Keratinocyte (primary cell): ENCODE data around the gene ADGRD1. TPM values are rescaled to one million over a fixed set of nuclear protein-coding genes. Genes with fewer than 3 reads are reported as not detected.

Experiments
- DNase-seq: peaks from one replicate; pipeline ENCODE4 v3.0.0-alpha.2; 2011; ENCODE audit warnings: low read depth, missing footprints, low spot score
- FAIRE-seq: peaks from 2 replicates; lab custom pipeline; 2011; peaks lifted over from hg19 to GRCh38; lab: Jason Lieb, UNC
- H2AFZ ChIP-seq: 2 replicates; pipeline ENCODE4 v1.6.0; 2012; ENCODE audit warnings: low read length, control low read depth, inconsistent platforms; ENCODE audit not compliant: control insufficient read depth
- H3K27ac ChIP-seq: 2 replicates; pipeline ENCODE4 v1.5.1; 2011; ENCODE audit warnings: low read length; ENCODE audit not compliant: control insufficient read depth, insufficient read depth
- H3K27me3 ChIP-seq: 3 replicates; pipeline ENCODE4 v1.6.0; 2011; ENCODE audit warnings: low read length; ENCODE audit not compliant: control insufficient read depth, insufficient read depth; ENCODE audit errors: extremely low read depth
- H3K36me3 ChIP-seq, 2 experiments: 2 replicates in 1 of 2; 3 replicates in 1 of 2; pipeline ENCODE4 v1.5.1; 2011; ENCODE audit warnings: low read length in 2 of 2, mild to moderate bottlenecking in 1 of 2; ENCODE audit not compliant: control insufficient read depth in 2 of 2, insufficient read depth in 2 of 2; ENCODE audit errors: extremely low read depth in 1 of 2
- H3K4me1 ChIP-seq: 3 replicates; pipeline ENCODE4 v1.5.1; 2011; ENCODE audit warnings: low read length; ENCODE audit not compliant: control insufficient read depth, insufficient read depth; ENCODE audit errors: extremely low read depth
- H3K4me2 ChIP-seq: 3 replicates; pipeline ENCODE4 v1.6.0; 2011; ENCODE audit warnings: low read depth, low read length; ENCODE audit not compliant: control insufficient read depth, insufficient read depth; ENCODE audit errors: extremely low read depth
- H3K4me3 ChIP-seq, 3 experiments: fragments of 200-600 bp in 1 of 3; sonication (generic) in 1 of 3; 2 replicates in 2 of 3; 3 replicates in 1 of 3; pipeline ENCODE4 v1.5.1; 2011 to 2016; ENCODE audit warnings: low read length in 3 of 3, mild to moderate bottlenecking in 3 of 3, control low read depth in 2 of 3, inconsistent platforms in 1 of 3, low read depth in 1 of 3, mixed read lengths in 1 of 3, mixed run types in 1 of 3, moderate library complexity in 1 of 3; ENCODE audit not compliant: control insufficient read depth in 2 of 3, insufficient read depth in 2 of 3; ENCODE audit errors: extremely low read depth in 1 of 3
- H3K79me2 ChIP-seq: 2 replicates; pipeline ENCODE4 v1.6.0; 2012; ENCODE audit warnings: low read length; ENCODE audit not compliant: control insufficient read depth, insufficient read depth
- H3K9ac ChIP-seq: 3 replicates; pipeline ENCODE4 v1.6.0; 2011; ENCODE audit warnings: low read length; ENCODE audit not compliant: control insufficient read depth, insufficient read depth; ENCODE audit errors: extremely low read depth
- H3K9me1 ChIP-seq: 3 replicates; pipeline ENCODE4 v1.6.0; 2011; ENCODE audit warnings: low read length; ENCODE audit not compliant: control insufficient read depth, insufficient read depth; ENCODE audit errors: extremely low read depth
- H3K9me3 ChIP-seq: 2 replicates; pipeline ENCODE4 v1.5.1; 2012; ENCODE audit warnings: low read depth, low read length; ENCODE audit not compliant: control insufficient read depth
- H4K20me1 ChIP-seq: 3 replicates; pipeline ENCODE4 v1.6.0; 2011; ENCODE audit warnings: low read length; ENCODE audit not compliant: control insufficient read depth, insufficient read depth; ENCODE audit errors: extremely low read depth
- EZH2 ChIP-seq: IDR thresholded peaks from one replicate; pipeline ENCODE4 v1.6.1; 2012; ENCODE audit warnings: inconsistent platforms, mild to moderate bottlenecking, low read length, moderate library complexity
- dilution Hi-C: fragments of 300-500 bp; cut with MboI; formaldehyde crosslinking; loops from one replicate; pipeline ENCODE4 v1.7.0; 2020; ENCODE audit warnings: low sequenced_read_pairs; ENCODE audit not compliant: extremely low pct_ligation_motif_present
- polyA plus RNA-seq, 5 experiments: library from polyadenylated mRNA; depleted of rRNA in 3 of 5; stranded (reverse) in 3 of 5; stranded (forward) in 1 of 5; unstranded in 1 of 5; fragments of >200 nt; gene quantifications; 1 replicate in 1 of 5; 2 replicates in 3 of 5; 3 replicates in 1 of 5; pipeline versions ENCODE4 v1.2.1 to v1.2.3, GENCODE V29; 2011 to 2012; ENCODE audit warnings: missing spikeins in 2 of 5, low read depth in 1 of 5, low replicate concordance in 1 of 5
- TF ChIP-seq, protein P1 (sequence below), 3 experiments: IDR thresholded peaks in 1 of 3; conservative IDR thresholded peaks in 1 of 3; optimal IDR thresholded peaks in 1 of 3; 2 replicates in 2 of 3; 3 replicates in 1 of 3; pipeline versions ENCODE3 to v1.5.1; 2011; ENCODE audit warnings: low read length in 3 of 3, mild to moderate bottlenecking in 3 of 3, moderate library complexity in 2 of 3, control low read depth in 1 of 3, inconsistent platforms in 1 of 3; ENCODE audit not compliant: insufficient read depth in 2 of 3; ENCODE audit errors: extremely low read depth in 1 of 3

Gene ADGRD1
- polyA plus RNA-seq, 1 donor (not counting 4 experiments of a cell fraction or from before 2014, with no cell fraction given): not detected

DNA sequence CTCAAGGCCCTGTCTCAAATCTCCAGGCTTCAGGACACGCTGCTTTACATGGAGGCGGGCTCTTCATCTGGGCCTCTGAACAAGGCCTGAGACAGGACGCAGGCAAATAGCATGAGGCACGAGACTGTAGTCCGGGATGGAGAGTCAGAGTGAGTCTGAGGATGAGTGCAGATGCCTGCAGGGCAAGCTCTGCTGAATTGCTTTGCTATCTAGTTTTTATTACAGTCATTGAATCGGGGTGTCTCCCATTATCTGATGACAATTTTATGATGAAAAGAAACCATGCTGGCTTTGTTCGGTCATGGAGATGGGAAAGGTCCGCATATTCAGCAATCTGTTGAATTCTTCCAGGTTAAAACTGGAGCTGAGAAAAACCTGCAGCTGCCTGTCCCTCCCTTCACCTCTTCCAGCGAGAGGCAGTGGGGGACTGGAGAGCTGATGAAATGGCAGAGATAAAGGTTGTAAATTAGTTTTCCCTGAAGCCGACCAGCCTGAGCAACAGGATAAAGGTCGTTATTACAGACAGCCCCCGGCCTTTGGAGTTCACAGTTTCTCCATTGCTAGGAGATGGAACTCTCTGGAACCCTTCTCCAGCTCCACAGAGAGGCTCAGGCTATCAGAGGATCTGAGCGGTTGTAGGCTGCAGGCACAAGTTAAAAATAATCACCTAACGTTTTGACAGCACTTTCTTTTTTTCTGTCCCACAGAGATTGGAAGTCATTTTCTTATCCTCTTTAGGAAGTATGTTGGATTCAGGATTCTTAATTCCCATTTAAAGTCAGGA lies 1.3 kb upstream of the ADGRD1 start:
- DNase-seq (no peak), FAIRE-seq (no peak)
- dilution Hi-C loops: no loop called here
- TF ChIP-seq, protein P1, sequence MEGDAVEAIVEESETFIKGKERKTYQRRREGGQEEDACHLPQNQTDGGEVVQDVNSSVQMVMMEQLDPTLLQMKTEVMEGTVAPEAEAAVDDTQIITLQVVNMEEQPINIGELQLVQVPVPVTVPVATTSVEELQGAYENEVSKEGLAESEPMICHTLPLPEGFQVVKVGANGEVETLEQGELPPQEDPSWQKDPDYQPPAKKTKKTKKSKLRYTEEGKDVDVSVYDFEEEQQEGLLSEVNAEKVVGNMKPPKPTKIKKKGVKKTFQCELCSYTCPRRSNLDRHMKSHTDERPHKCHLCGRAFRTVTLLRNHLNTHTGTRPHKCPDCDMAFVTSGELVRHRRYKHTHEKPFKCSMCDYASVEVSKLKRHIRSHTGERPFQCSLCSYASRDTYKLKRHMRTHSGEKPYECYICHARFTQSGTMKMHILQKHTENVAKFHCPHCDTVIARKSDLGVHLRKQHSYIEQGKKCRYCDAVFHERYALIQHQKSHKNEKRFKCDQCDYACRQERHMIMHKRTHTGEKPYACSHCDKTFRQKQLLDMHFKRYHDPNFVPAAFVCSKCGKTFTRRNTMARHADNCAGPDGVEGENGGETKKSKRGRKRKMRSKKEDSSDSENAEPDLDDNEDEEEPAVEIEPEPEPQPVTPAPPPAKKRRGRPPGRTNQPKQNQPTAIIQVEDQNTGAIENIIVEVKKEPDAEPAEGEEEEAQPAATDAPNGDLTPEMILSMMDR (optimal IDR thresholded peaks at IDR 0.05 in 1 of 3, IDR thresholded peaks at IDR 0.05 in 1 of 3, conservative IDR thresholded peaks at IDR 0.05 in 1 of 3; ENCODE audit: extremely low read depth in 1 of 3, insufficient read depth in 2 of 3, low read length in 3 of 3): no peak
- TF ChIP-seq EZH2: no peak
- Histone ChIP-seq H3K27me3 (peaks cover 11% of the 10 kb centered on the region), H3K4me3 (no peak overlapping the region), H3K4me1 (no peaks in the 10 kb centered on the region), H3K79me2 (no peaks in the 10 kb centered on the region), H2AFZ (no peak overlapping the region), H4K20me1 (no peaks in the 10 kb centered on the region), H3K27ac (no peak overlapping the region), H3K4me2 (no peak overlapping the region), H3K9me1 (no peaks in the 10 kb centered on the region), H3K36me3 (no peaks in the 10 kb centered on the region), H3K9me3 (peaks cover 5% of the 10 kb centered on the region), H3K9ac (no peak overlapping the region)

DNA sequence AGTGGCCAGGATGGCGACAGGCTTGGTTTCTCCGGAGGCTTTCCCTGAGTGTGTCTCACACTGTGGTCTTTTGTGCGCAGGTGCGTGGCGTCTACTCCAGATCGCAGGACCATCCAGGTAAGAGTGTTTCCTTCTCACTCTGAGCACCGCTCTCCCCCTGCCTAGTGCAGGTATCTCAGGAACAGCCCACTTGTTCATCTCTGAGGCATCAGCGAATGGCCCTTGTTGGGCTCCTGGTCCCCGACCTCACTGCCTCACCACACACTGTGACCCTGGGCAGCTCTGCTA lies 781 bp downstream of the ADGRD1 start:
- H3K9me3 ChIP-seq: peaks cover 5% of the 10 kb centered on the region
- no peaks in the 10 kb centered on the region for H3K9me1 ChIP-seq
- H3K27ac ChIP-seq: no peak overlapping the region
- DNase-seq: no peak
- no peak overlapping the region for H3K9ac ChIP-seq
- no peak overlapping the region for H3K4me2 ChIP-seq
- H3K4me1 ChIP-seq: no peaks in the 10 kb centered on the region
- H3K79me2 ChIP-seq: no peaks in the 10 kb centered on the region
- H3K27me3 ChIP-seq: peaks cover 11% of the 10 kb centered on the region
- H2AFZ ChIP-seq: no peak overlapping the region
- H3K4me3 ChIP-seq: no peak overlapping the region
- no peaks in the 10 kb centered on the region for H4K20me1 ChIP-seq
- FAIRE-seq: no peak
- TF ChIP-seq, protein P1 (optimal IDR thresholded peaks at IDR 0.05 in 1 of 3, IDR thresholded peaks at IDR 0.05 in 1 of 3, conservative IDR thresholded peaks at IDR 0.05 in 1 of 3; ENCODE audit: extremely low read depth in 1 of 3, insufficient read depth in 2 of 3, low read length in 3 of 3): no peak
- no peak for TF ChIP-seq EZH2
- H3K36me3 ChIP-seq: no peaks in the 10 kb centered on the region
- dilution Hi-C loops: no loop called here
